T-cell (primary cell): ENCODE data around the gene INPP5A. TPM values are rescaled to one million over a fixed set of nuclear protein-coding genes. Genes with fewer than 3 reads are reported as not detected.

Source experiments
- ATAC-seq, 4 experiments: fragments of 200-7000 bp in 3 of 4; fragments of 150-1000 bp in 1 of 4; cut with Tn5 transposase; replicated peaks in 1 of 4; 1 replicate in 3 of 4; 2 replicates in 1 of 4; pipeline ENCODE4 v1.10.0; 2021; ENCODE audit warnings: moderate library complexity in 3 of 4, mild to moderate bottlenecking in 2 of 4, moderate number of reproducible peaks in 1 of 4
- CTCF ChIA-PET, 2 donors: fragments of 300-600 bp; sonication (Branson Sonifier 250); formaldehyde crosslinking; loops; one replicate each; lab custom pipeline; 2022; ENCODE audit warnings: antibody characterized with exemption in 2 of 2; lab: Charles Lee
- POLR2A ChIA-PET, 2 donors: fragments of 300-600 bp; sonication (Branson Sonifier 250); formaldehyde crosslinking; loops; one replicate each; lab custom pipeline; 2022; ENCODE audit warnings: antibody characterized with exemption in 2 of 2; lab: Charles Lee
- DNase-seq, 35 experiments: peaks; one replicate each; pipeline versions ENCODE4 v3.0.0 to v3.0.0-alpha.2; 2013 to 2023
- H3K27ac ChIP-seq: one replicate; pipeline ENCODE4 v1.5.1; 2013; ENCODE audit warnings: low read length
- H3K27me3 ChIP-seq, 2 experiments: replicated peaks in 1 of 2; 1 replicate in 1 of 2; 2 replicates in 1 of 2; pipeline versions ENCODE4 v1.6.1 to v1.7.0; 2013; ENCODE audit warnings: low read length in 1 of 2, mixed read lengths in 1 of 2; ENCODE audit not compliant: control insufficient read depth in 2 of 2, insufficient read depth in 2 of 2; ENCODE audit errors: extremely low read depth in 1 of 2
- H3K36me3 ChIP-seq, 2 donors: 1 replicate in 1 of 2; 2 replicates in 1 of 2; pipeline versions ENCODE4 v1.6.1 to v1.7.0; 2013; ENCODE audit warnings: low read length in 1 of 2; ENCODE audit not compliant: control insufficient read depth in 2 of 2, insufficient read depth in 1 of 2; ENCODE audit errors: extremely low read depth in 1 of 2
- H3K4me1 ChIP-seq, 2 experiments: 1 replicate in 1 of 2; 2 replicates in 1 of 2; pipeline versions ENCODE4 v1.6.1 to v1.7.0; 2013; ENCODE audit warnings: low read length in 2 of 2, mixed read lengths in 1 of 2; ENCODE audit not compliant: insufficient read depth in 2 of 2, control insufficient read depth in 1 of 2; ENCODE audit errors: extremely low read depth in 1 of 2
- H3K4me3 ChIP-seq, 2 donors: 1 replicate in 1 of 2; 2 replicates in 1 of 2; pipeline versions ENCODE4 v1.5.1 to v1.7.0; 2013; ENCODE audit warnings: mild to moderate bottlenecking in 2 of 2, low read length in 1 of 2, moderate library complexity in 1 of 2; ENCODE audit not compliant: control insufficient read depth in 1 of 2; ENCODE audit errors: extremely low read depth in 1 of 2
- H3K9me3 ChIP-seq: 2 replicates; pipeline ENCODE4 v1.7.0; 2013
- H3K27ac Mint-ChIP-seq, 2 donors: one replicate each; pipeline ENCODE4 v1.8.0; 2020 to 2021; ENCODE audit warnings: mild to moderate bottlenecking in 2 of 2, mixed read lengths in 2 of 2
- H3K27me3 Mint-ChIP-seq, 2 donors: one replicate each; pipeline ENCODE4 v1.8.0; 2021 to 2022; ENCODE audit warnings: mixed read lengths in 2 of 2
- H3K36me3 Mint-ChIP-seq: one replicate; pipeline ENCODE4 v1.8.0; 2021; ENCODE audit warnings: mixed read lengths
- H3K4me1 Mint-ChIP-seq, 3 donors: one replicate each; pipeline ENCODE4 v1.8.0; 2020 to 2022; ENCODE audit warnings: mixed read lengths in 3 of 3, mild to moderate bottlenecking in 1 of 3
- H3K4me3 Mint-ChIP-seq, 3 donors: one replicate each; pipeline ENCODE4 v1.8.0; 2020 to 2022; ENCODE audit warnings: mild to moderate bottlenecking in 3 of 3, mixed read lengths in 3 of 3, moderate library complexity in 3 of 3
- H3K9me3 Mint-ChIP-seq, 3 donors: one replicate each; pipeline ENCODE4 v1.8.0; 2020 to 2022; ENCODE audit warnings: mixed read lengths in 3 of 3
- WGBS: methylation state at CpG from one replicate; pipeline ENCODE4 v1.1.5; 2013; ENCODE audit warnings: missing lambda C conversion rate; ENCODE audit not compliant: insufficient coverage; 5-methylcytosine and 5-hydroxymethylcytosine counted together
- total RNA-seq, 35 experiments: library from RNA in 6 of 35; stranded (reverse) in 6 of 35; fragments of 120-200 nt in 1 of 35; gene quantifications; one replicate each; pipeline versions ENCODE4 v1.2.1 to v1.2.4 and lab custom pipeline; 2013 to 2026

INPP5A gene
- total RNA-seq, 5 donors from 2014 or later (not counting 1 experiment from before 2014, with no cell fraction given) = 20.9 to 23.1 (median 22.9) TPM

GRCh38 chr10:132758865-132759264, 221.3 kb downstream of the INPP5A start:
- H3K27ac Mint-ChIP-seq = no peak overlapping the region
- POLR2A ChIA-PET = no interaction called here

DNA sequence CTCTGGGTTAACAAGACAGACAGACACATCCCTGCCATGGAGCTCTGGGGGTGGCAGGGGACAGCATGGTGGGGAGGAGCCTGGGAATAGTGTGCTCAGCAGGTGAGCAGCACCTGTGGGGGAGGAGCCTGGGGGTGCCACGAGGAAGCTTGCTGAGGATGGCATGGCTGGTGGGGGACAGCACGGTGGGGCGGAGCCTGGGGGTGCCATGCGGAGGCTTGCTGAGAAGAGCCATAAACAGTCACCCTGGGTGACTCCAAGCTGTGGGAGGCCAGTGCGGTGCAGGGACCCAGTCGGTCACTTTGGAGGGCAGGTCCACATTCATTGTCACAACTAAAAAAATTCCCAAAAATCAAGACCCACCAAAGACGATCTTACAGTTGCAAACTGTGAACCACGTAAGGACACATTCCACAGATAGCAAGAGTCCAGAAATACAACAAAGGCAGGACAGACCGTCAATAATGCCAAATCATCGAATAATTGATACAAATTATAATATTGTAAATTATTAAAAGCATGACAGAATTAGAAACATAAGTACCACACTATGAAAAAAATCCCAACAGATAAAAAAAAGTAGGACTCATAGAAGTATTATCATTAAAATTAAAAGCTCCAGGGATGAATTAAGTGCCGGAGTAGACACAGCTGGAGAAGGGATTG, 223.9 kb downstream of the INPP5A start:
- WGBS = 94% methylated on average over 6 of the region's 11 CpGs
- H3K36me3 ChIP-seq = peaks cover 0 to 4% of the 10 kb centered on the region in 2 donors
- Mint-ChIP-seq H3K9me3 (no peaks in the 10 kb centered on the region), H3K4me1 (peaks cover 0 to 13% (median 12%) of the 10 kb centered on the region in 3 donors), H3K4me3 (no peak overlapping the region), H3K36me3 (peaks cover 19% of the 10 kb centered on the region), H3K27me3 (no peaks in the 10 kb centered on the region), H3K27ac (no peak overlapping the region)
- DNase-seq (no peak), ATAC-seq (no peak)
- ChIA-PET CTCF (no interaction called here), POLR2A (no interaction called here)
- no peak overlapping the region for H3K4me3 ChIP-seq
- no peaks in the 10 kb centered on the region for H3K9me3 ChIP-seq
- no peak overlapping the region for H3K27ac ChIP-seq
- H3K4me1 ChIP-seq = no peaks in the 10 kb centered on the region
- H3K27me3 ChIP-seq = no peaks in the 10 kb centered on the region

More at GRCh38 chr10:132758865-132759264, 221.3 kb downstream of the INPP5A start:
- CTCF ChIA-PET = no interaction called here
- H3K4me1 ChIP-seq = no peaks in the 10 kb centered on the region
- Mint-ChIP-seq H3K36me3 (peaks cover 31% of the 10 kb centered on the region), H3K4me3 (no peak overlapping the region), H3K9me3 (peaks cover 0 to 4% (median 0%) of the 10 kb centered on the region in 3 donors), H3K4me1 (peaks cover 0 to 13% (median 10%) of the 10 kb centered on the region in 3 donors), H3K27me3 (no peaks in the 10 kb centered on the region)
- no peaks in the 10 kb centered on the region for H3K27me3 ChIP-seq
- DNase-seq (no peak), ATAC-seq (no peak)
- H3K27ac ChIP-seq = no peak overlapping the region
- peaks cover 0 to 11% of the 10 kb centered on the region in 2 donors for H3K36me3 ChIP-seq
- no peaks in the 10 kb centered on the region for H3K9me3 ChIP-seq
- no peak overlapping the region for H3K4me3 ChIP-seq
- 97% methylated on average over 9 of the region's 14 CpGs for WGBS

GRCh38 chr10:132762267-132762666, 224.7 kb downstream of the INPP5A start:
- no peaks in the 10 kb centered on the region for H3K27me3 Mint-ChIP-seq
- H3K4me1 Mint-ChIP-seq = peaks cover 0 to 13% (median 12%) of the 10 kb centered on the region in 3 donors
- H3K27me3 ChIP-seq = no peaks in the 10 kb centered on the region
- H3K9me3 Mint-ChIP-seq = no peaks in the 10 kb centered on the region
- CTCF ChIA-PET = no interaction called here
- no peak overlapping the region for H3K27ac ChIP-seq
- H3K36me3 Mint-ChIP-seq = peaks cover 18% of the 10 kb centered on the region
- H3K4me3 ChIP-seq = no peak overlapping the region
- DNase-seq = no peak
- ATAC-seq = no peak
- H3K9me3 ChIP-seq = no peaks in the 10 kb centered on the region
- peaks cover under 1 to 4% of the 10 kb centered on the region in 2 donors for H3K36me3 ChIP-seq
- no peaks in the 10 kb centered on the region for H3K4me1 ChIP-seq
- no CpG with 5 or more reads among the region's 6 CpGs for WGBS
- no peak overlapping the region for H3K4me3 Mint-ChIP-seq
- H3K27ac Mint-ChIP-seq = no peak overlapping the region
- POLR2A ChIA-PET = no interaction called here

- Mint-ChIP-seq H3K9me3 (no peaks in the 10 kb centered on the region), H3K36me3 (peaks cover 23% of the 10 kb centered on the region), H3K4me3 (no peak overlapping the region), H3K27ac (no peak overlapping the region), H3K27me3 (no peaks in the 10 kb centered on the region), H3K4me1 (peaks cover 0 to 13% (median 12%) of the 10 kb centered on the region in 3 donors)
- no peaks in the 10 kb centered on the region for H3K27me3 ChIP-seq
- H3K4me1 ChIP-seq = no peaks in the 10 kb centered on the region
- WGBS = 89% methylated on average over 5 of the region's 5 CpGs
- H3K9me3 ChIP-seq = no peaks in the 10 kb centered on the region
- H3K36me3 ChIP-seq = peaks cover 8 to 10% of the 10 kb centered on the region in 2 donors
- no peak for ATAC-seq
- DNase-seq = no peak
- H3K4me3 ChIP-seq = no peak overlapping the region
- CTCF ChIA-PET = no interaction called here
- POLR2A ChIA-PET = no interaction called here
- no peak overlapping the region for H3K27ac ChIP-seq
These were observed 226.0 kb downstream of the INPP5A start for GRCh38 chr10:132763545-132763944.

DNA sequence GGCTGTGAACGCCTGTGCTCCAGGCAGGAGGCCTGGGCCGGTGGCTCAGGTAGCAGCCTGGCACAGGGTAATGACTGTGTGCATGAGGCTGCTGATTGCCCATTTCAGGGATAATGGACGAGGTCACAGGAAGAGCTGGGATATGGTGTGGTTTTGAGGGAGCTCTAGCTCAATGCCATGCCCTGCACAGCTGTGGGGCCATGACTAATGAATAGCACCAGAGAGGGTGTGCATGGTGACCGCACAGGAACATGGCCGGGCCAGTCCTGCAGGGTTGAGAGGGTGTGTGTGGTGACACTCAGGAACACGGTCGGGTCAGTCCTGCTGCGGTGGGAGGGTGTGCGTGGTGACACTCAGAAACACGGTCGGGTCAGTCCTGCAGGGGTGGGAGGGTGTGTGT, 226.5 kb downstream of the INPP5A start:
- Histone ChIP-seq H3K9me3 (no peaks in the 10 kb centered on the region), H3K4me1 (no peaks in the 10 kb centered on the region), H3K27ac (no peak overlapping the region), H3K27me3 (no peaks in the 10 kb centered on the region), H3K4me3 (no peak overlapping the region), H3K36me3 (peaks cover 9 to 15% of the 10 kb centered on the region in 2 donors)
- Mint-ChIP-seq H3K4me3 (no peak overlapping the region), H3K9me3 (no peaks in the 10 kb centered on the region), H3K27me3 (no peaks in the 10 kb centered on the region), H3K27ac (no peak overlapping the region), H3K36me3 (peaks cover 28% of the 10 kb centered on the region), H3K4me1 (peaks cover 0 to 13% (median 12%) of the 10 kb centered on the region in 3 donors)
- ChIA-PET POLR2A (no interaction called here), CTCF (no interaction called here)
- 100% methylated on average over 8 of the region's 11 CpGs for whole genome bisulfite sequencing
- DNase-seq = no peak
- ATAC-seq = no peak

DNA sequence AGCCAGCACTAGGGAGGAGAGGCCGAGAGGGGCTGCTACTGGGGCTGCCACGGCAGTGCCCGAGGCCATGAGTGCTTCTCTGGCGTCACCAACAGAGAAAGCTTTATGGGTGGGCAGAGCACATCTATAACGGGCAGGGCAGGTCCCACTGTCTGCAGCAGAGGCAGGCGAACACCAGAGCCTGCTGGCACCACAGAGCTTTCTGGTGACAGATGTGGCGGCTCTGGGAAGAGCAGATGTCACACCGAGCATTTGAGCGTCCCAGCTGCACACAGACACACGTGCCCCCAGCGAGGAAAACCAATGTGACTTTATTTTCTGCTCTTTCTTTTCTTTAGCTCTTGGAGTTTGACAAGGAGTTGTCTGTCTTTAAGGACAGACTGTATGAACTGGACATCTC, 227.8 kb downstream of the INPP5A start:
- ATAC-seq (no peak), DNase-seq (no peak)
- Histone ChIP-seq H3K4me3 (no peak overlapping the region), H3K27ac (no peak overlapping the region), H3K9me3 (no peaks in the 10 kb centered on the region), H3K36me3 (peaks cover 9 to 17% of the 10 kb centered on the region in 2 donors), H3K4me1 (no peaks in the 10 kb centered on the region), H3K27me3 (no peaks in the 10 kb centered on the region)
- ChIA-PET CTCF (no interaction called here), POLR2A (no interaction called here)
- peaks cover 0 to 13% (median 12%) of the 10 kb centered on the region in 3 donors for H3K4me1 Mint-ChIP-seq
- H3K9me3 Mint-ChIP-seq = no peaks in the 10 kb centered on the region
- H3K4me3 Mint-ChIP-seq = no peak overlapping the region
- H3K27ac Mint-ChIP-seq = no peak overlapping the region
- H3K36me3 Mint-ChIP-seq = peaks cover 32% of the 10 kb centered on the region
- no peaks in the 10 kb centered on the region for H3K27me3 Mint-ChIP-seq
- WGBS = 83% methylated on average over 10 of the region's 11 CpGs
